Mesenchymal stem cell (in vitro differentiated cells and primary cell): Measurements from ENCODE around the gene GOLIM4.
A peak's percentile ranks its signal among the peaks of the same experiment; 100 is the strongest.

ENCODE experiments used
- DNase-seq: peaks from one replicate; pipeline ENCODE4 v3.0.0-alpha.2; 2013
- H2AFZ ChIP-seq: one replicate; pipeline ENCODE4 v1.6.1; 2013; ENCODE audit warnings: low read depth, mild to moderate bottlenecking, control low read depth, inconsistent platforms, low read length, moderate library complexity
- H2AK5ac ChIP-seq: 2 replicates; pipeline ENCODE4 v1.6.1; 2013; ENCODE audit warnings: low read length, moderate library complexity, mild to moderate bottlenecking, inconsistent platforms; ENCODE audit not compliant: severe bottlenecking
- H2BK120ac ChIP-seq: one replicate; pipeline ENCODE4 v1.6.1; 2013; ENCODE audit warnings: low read depth, mild to moderate bottlenecking, inconsistent platforms, low read length, moderate library complexity
- H2BK12ac ChIP-seq, 2 experiments: one replicate each; pipeline ENCODE4 v1.6.1; 2013; ENCODE audit warnings: inconsistent platforms in 2 of 2, low read length in 2 of 2, mild to moderate bottlenecking in 2 of 2, moderate library complexity in 2 of 2, control low read depth in 1 of 2
- H2BK15ac ChIP-seq: one replicate; pipeline ENCODE4 v1.6.1; 2013; ENCODE audit warnings: mild to moderate bottlenecking, low read depth, inconsistent platforms; ENCODE audit not compliant: poor library complexity, severe bottlenecking
- H2BK5ac ChIP-seq: 2 replicates; pipeline ENCODE4 v1.6.1; 2013; ENCODE audit warnings: low read depth, mild to moderate bottlenecking, low read length, control low read depth, inconsistent platforms; ENCODE audit not compliant: poor library complexity, severe bottlenecking
- H3K14ac ChIP-seq, 2 experiments: one replicate each; pipeline ENCODE4 v1.6.1; 2013; ENCODE audit warnings: inconsistent platforms in 2 of 2, low read length in 2 of 2, control low read depth in 1 of 2, mild to moderate bottlenecking in 1 of 2, moderate library complexity in 1 of 2
- H3K18ac ChIP-seq, 2 experiments: one replicate each; pipeline ENCODE4 v1.6.1; 2013; ENCODE audit warnings: inconsistent platforms in 2 of 2, low read length in 2 of 2, control low read depth in 1 of 2, low read depth in 1 of 2, mild to moderate bottlenecking in 1 of 2
- H3K23ac ChIP-seq, 2 experiments: one replicate each; pipeline ENCODE4 v1.6.1; 2013; ENCODE audit warnings: inconsistent platforms in 2 of 2, low read length in 2 of 2, mild to moderate bottlenecking in 2 of 2, moderate library complexity in 2 of 2, control low read depth in 1 of 2
- H3K27ac ChIP-seq: 2 replicates; pipeline ENCODE4 v1.5.1; 2013; ENCODE audit warnings: mild to moderate bottlenecking, moderate library complexity, low read length, control low read depth, inconsistent platforms; ENCODE audit not compliant: poor library complexity, severe bottlenecking
- H3K27me3 ChIP-seq, 2 experiments: 2 replicates each; pipeline versions ENCODE4 v1.6.1 to v1.7.0; 2013; ENCODE audit warnings: low read length in 2 of 2, mild to moderate bottlenecking in 2 of 2, moderate library complexity in 2 of 2, control low read depth in 1 of 2, inconsistent platforms in 1 of 2; ENCODE audit not compliant: control insufficient read depth in 1 of 2, insufficient read depth in 1 of 2
- H3K36me3 ChIP-seq, 2 experiments: 2 replicates each; pipeline versions ENCODE4 v1.6.1 to v1.7.0; 2013; ENCODE audit warnings: low read length in 2 of 2, control low read depth in 1 of 2, inconsistent platforms in 1 of 2, low read depth in 1 of 2, mild to moderate bottlenecking in 1 of 2; ENCODE audit not compliant: insufficient read depth in 2 of 2, control insufficient read depth in 1 of 2
- H3K4ac ChIP-seq, 2 experiments: one replicate each; pipeline ENCODE4 v1.6.1; 2013; ENCODE audit warnings: inconsistent platforms in 2 of 2, low read length in 2 of 2, mild to moderate bottlenecking in 2 of 2, moderate library complexity in 2 of 2, control low read depth in 1 of 2, low read depth in 1 of 2
- H3K4me1 ChIP-seq: 2 replicates; pipeline ENCODE4 v1.6.1; 2013; ENCODE audit warnings: low read depth, low read length, control low read depth; ENCODE audit not compliant: control insufficient read depth, insufficient read depth
- H3K4me2 ChIP-seq: 2 replicates; pipeline ENCODE4 v1.6.1; 2013; ENCODE audit warnings: low read length, mild to moderate bottlenecking, inconsistent platforms; ENCODE audit not compliant: poor library complexity, severe bottlenecking
- H3K4me3 ChIP-seq, 2 experiments: 2 replicates each; pipeline versions ENCODE4 v1.5.1 to v1.7.0; 2013; ENCODE audit warnings: low read length in 2 of 2, mild to moderate bottlenecking in 2 of 2, control low read depth in 1 of 2, low read depth in 1 of 2; ENCODE audit not compliant: insufficient read depth in 1 of 2
- H3K79me1 ChIP-seq: replicated peaks from 2 replicates; pipeline ENCODE4 v1.6.1; 2013; ENCODE audit warnings: mild to moderate bottlenecking, control low read depth, low read length, inconsistent platforms; ENCODE audit not compliant: poor library complexity, severe bottlenecking
- H3K9ac ChIP-seq: 2 replicates; pipeline ENCODE4 v1.7.0; 2013; ENCODE audit warnings: mild to moderate bottlenecking, low read length, moderate library complexity
- H3K9me3 ChIP-seq: 2 replicates; pipeline ENCODE4 v1.7.0; 2013; ENCODE audit warnings: mild to moderate bottlenecking, low read length; ENCODE audit not compliant: control insufficient read depth
- H4K8ac ChIP-seq: one replicate; pipeline ENCODE4 v1.6.1; 2013; ENCODE audit warnings: inconsistent platforms, mild to moderate bottlenecking, low read length, moderate library complexity
- H4K91ac ChIP-seq: one replicate; pipeline ENCODE4 v1.6.1; 2013; ENCODE audit warnings: mild to moderate bottlenecking, low read length, inconsistent platforms
- WGBS: methylation state at CpG from one replicate; pipeline ENCODE4 v1.1.7; 2013; ENCODE audit warnings: mixed read lengths; 5-methylcytosine and 5-hydroxymethylcytosine counted together

Gene GOLIM4

DNA sequence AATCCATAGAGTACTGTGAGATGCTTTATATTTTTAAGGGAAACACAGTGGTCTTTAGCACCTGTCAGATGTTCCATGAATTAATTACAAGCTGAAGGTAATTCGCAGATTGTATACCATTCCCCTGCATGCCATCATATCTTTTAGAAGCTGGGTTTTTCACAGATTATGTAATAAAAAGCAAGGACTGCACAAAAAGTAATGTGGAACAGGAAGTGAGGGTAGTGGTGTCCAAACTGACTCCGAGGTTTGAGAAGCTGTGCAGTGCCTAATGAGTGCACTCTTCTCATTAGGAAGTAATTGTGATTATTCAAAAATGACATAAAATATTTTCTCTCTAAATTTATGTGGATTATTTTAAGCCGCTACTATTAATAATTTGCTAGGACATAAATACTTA lies 123.2 kb downstream of the GOLIM4 start:
- no peak overlapping the region for H2BK120ac ChIP-seq
- H2BK12ac ChIP-seq = no peak overlapping the region
- no peak overlapping the region for H2BK15ac ChIP-seq
- H3K23ac ChIP-seq = no peak overlapping the region
- H2AK5ac ChIP-seq = no peak overlapping the region
- no peak for DNase-seq
- H3K18ac ChIP-seq = no peak overlapping the region
- no peak overlapping the region for H3K4me2 ChIP-seq
- no peak overlapping the region for H4K8ac ChIP-seq
- H2AFZ ChIP-seq = no peak overlapping the region
- H3K36me3 ChIP-seq = no peaks in the 10 kb centered on the region
- no peak overlapping the region for H3K14ac ChIP-seq
- no peak overlapping the region for H3K9ac ChIP-seq
- no peak overlapping the region for H3K27ac ChIP-seq
- H3K4ac ChIP-seq = no peak overlapping the region
- H2BK5ac ChIP-seq = no peak overlapping the region
- H3K4me1 ChIP-seq = no peaks in the 10 kb centered on the region
- no peaks in the 10 kb centered on the region for H3K79me1 ChIP-seq
- no peak overlapping the region for H3K4me3 ChIP-seq
- H3K27me3 ChIP-seq = no peaks in the 10 kb centered on the region
- WGBS = 80% methylated on average over 1 of the region's 3 CpGs
- no peaks in the 10 kb centered on the region for H3K9me3 ChIP-seq
- H4K91ac ChIP-seq = no peak overlapping the region

DNA sequence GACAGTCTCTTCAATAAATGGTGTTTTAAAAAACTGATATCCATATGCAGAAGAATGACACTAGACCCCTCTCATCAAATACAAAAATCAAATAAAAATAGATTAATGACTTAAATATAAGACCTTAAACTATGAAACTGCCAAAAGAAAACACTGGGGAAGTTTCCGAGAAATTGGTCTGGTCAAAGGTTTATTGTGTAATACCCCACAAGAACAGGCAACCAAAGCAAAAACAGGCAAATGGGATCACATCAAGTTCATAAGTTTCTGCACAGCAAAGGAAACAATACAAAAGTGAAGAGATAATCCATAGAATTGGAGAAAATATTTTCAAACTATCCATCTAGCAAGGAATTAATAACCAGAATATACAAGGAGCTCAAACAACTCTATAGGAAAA lies 126.2 kb downstream of the GOLIM4 start:
- Histone ChIP-seq H2AK5ac (no peak overlapping the region), H2BK15ac (no peak overlapping the region), H2BK12ac (no peak overlapping the region), H3K27ac (no peak overlapping the region), H3K4me3 (no peak overlapping the region), H2AFZ (no peak overlapping the region), H3K23ac (no peak overlapping the region), H3K4me1 (no peaks in the 10 kb centered on the region), H3K4ac (no peak overlapping the region), H4K8ac (no peak overlapping the region), H3K9ac (no peak overlapping the region), H3K36me3 (no peaks in the 10 kb centered on the region), H3K18ac (no peak overlapping the region), H3K79me1 (no peaks in the 10 kb centered on the region), H3K14ac (no peak overlapping the region), H2BK120ac (no peak overlapping the region), H3K27me3 (no peaks in the 10 kb centered on the region), H3K4me2 (no peak overlapping the region), H2BK5ac (no peak overlapping the region), H4K91ac (no peak overlapping the region), H3K9me3 (no peaks in the 10 kb centered on the region)
- no peak for DNase-seq
- 100% methylated on average over 1 of the region's 1 CpG for WGBS

DNA sequence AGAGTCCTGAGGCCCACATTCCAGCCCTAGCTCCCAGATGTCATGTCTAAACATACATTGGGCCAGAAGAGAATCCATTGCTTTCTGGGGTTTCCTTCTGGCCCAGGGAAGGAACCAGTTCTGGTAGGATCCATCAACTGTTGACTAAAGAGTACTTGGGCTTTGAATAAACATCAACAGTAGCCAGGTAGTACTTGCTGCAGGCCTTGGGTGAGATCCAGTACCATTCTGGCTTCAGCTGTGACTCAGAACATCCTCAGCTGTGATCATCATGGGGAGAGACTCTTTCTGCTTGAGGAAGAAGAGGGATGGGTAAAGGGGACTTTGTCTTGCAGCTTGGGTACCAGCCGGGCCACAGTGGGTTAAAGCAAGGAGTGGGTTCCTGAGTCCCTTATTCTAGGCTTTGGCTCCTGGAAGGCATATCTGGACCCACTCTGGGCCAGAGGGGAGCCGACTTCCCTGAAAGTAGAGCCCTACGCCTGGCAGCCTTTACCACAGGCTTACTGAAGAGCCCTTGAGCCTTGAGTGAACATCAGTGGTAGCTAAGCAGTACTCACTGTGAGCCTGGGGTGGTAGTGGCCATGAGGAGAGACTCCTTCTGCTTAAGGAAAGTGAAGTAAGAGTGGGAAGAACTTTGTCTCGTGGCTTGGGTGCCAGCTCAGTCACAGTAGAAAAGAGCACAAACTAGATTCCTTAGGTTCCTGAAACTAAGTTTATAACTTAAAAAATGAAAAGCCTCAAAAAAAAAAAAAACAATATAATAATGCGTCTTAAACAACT lies 128.3 kb downstream of the GOLIM4 start:
- no peak overlapping the region for H3K23ac ChIP-seq
- no peak overlapping the region for H3K4ac ChIP-seq
- H2BK15ac ChIP-seq = no peak overlapping the region
- H2AFZ ChIP-seq = no peak overlapping the region
- no peaks in the 10 kb centered on the region for H3K36me3 ChIP-seq
- no peaks in the 10 kb centered on the region for H3K4me1 ChIP-seq
- no peak overlapping the region for H3K4me2 ChIP-seq
- no peak overlapping the region for H2AK5ac ChIP-seq
- H3K9ac ChIP-seq = no peak overlapping the region
- H3K79me1 ChIP-seq = no peaks in the 10 kb centered on the region
- H2BK120ac ChIP-seq = no peak overlapping the region
- no peak overlapping the region for H4K91ac ChIP-seq
- no peak for DNase-seq
- no peak overlapping the region for H2BK5ac ChIP-seq
- 97% methylated on average over 3 of the region's 5 CpGs for WGBS
- no peak overlapping the region for H3K27ac ChIP-seq
- H3K18ac ChIP-seq = no peak overlapping the region
- H3K27me3 ChIP-seq = no peaks in the 10 kb centered on the region
- no peak overlapping the region for H3K4me3 ChIP-seq
- peak overlapping the region; percentile 4 for H4K8ac ChIP-seq
- H3K14ac ChIP-seq = no peak overlapping the region
- H3K9me3 ChIP-seq = no peaks in the 10 kb centered on the region
- H2BK12ac ChIP-seq = no peak overlapping the region
